ENCODE measurements around the gene BCL2A1.

BCL2A1 gene

GRCh38 chr15:79933231-79933630, 37.8 kb downstream of the BCL2A1 start:
- no peak overlapping the region for H3K4me3 ChIP-seq (ENCODE audit: insufficient read depth, low read length, poor library complexity, severe bottlenecking)
- H3K36me3 ChIP-seq (ENCODE audit: low read length): no peaks in the 10 kb centered on the region
- no peak overlapping the region for H3K9ac ChIP-seq (ENCODE audit: low read length)
- no peaks in the 10 kb centered on the region for H3K9me3 ChIP-seq (ENCODE audit: insufficient read depth, low read length)
- no peak overlapping the region for H2AFZ ChIP-seq (ENCODE audit: low read depth, low read length, severe bottlenecking)
- no peak overlapping the region for H3K4me2 ChIP-seq (ENCODE audit: low read depth, low read length, poor library complexity, severe bottlenecking)
- H4K20me1 ChIP-seq (ENCODE audit: low read depth, low read length): no peaks in the 10 kb centered on the region
- no peaks in the 10 kb centered on the region for H3K9me2 ChIP-seq (replicated peaks; ENCODE audit: insufficient read depth, low read length)
- H3K27me3 ChIP-seq (ENCODE audit: low read length): 0 out of 2 replicates have a peak, but pooled peaks cover 3% of the 10 kb centered on the region
- no peaks in the 10 kb centered on the region for H3F3A ChIP-seq (ENCODE audit: insufficient read depth)
- no peak overlapping the region for H3K27ac ChIP-seq (ENCODE audit: low read depth, low read length)
- no peak for TF ChIP-seq EZH2phosphoT487 (conservative IDR thresholded peaks at IDR 0.05; ENCODE audit: low read length)
- no peak for TF ChIP-seq CTCF (IDR thresholded peaks at IDR 0.05; ENCODE audit: insufficient read depth, low read length, poor library complexity, severe bottlenecking)
- no peaks in the 10 kb centered on the region for H3K79me2 ChIP-seq (ENCODE audit: insufficient read depth, low read length)

- H3K4me3 ChIP-seq (ENCODE audit: insufficient read depth, low read length, poor library complexity, severe bottlenecking): no peak overlapping the region
- no peak overlapping the region for H3K27ac ChIP-seq (ENCODE audit: low read depth, low read length)
- H3K9me2 ChIP-seq (replicated peaks; ENCODE audit: insufficient read depth, low read length): no peaks in the 10 kb centered on the region
- no peak overlapping the region for H2AFZ ChIP-seq (ENCODE audit: low read depth, low read length, severe bottlenecking)
- no peaks in the 10 kb centered on the region for H3K36me3 ChIP-seq (ENCODE audit: low read length)
- no peak overlapping the region for H3K4me2 ChIP-seq (ENCODE audit: low read depth, low read length, poor library complexity, severe bottlenecking)
- H3K27me3 ChIP-seq (ENCODE audit: low read length): 0 out of 2 replicates have a peak, but pooled peaks cover 3% of the 10 kb centered on the region
- H4K20me1 ChIP-seq (ENCODE audit: low read depth, low read length): no peaks in the 10 kb centered on the region
- H3K9ac ChIP-seq (ENCODE audit: low read length): no peak overlapping the region
- no peaks in the 10 kb centered on the region for H3F3A ChIP-seq (ENCODE audit: insufficient read depth)
- no peaks in the 10 kb centered on the region for H3K79me2 ChIP-seq (ENCODE audit: insufficient read depth, low read length)
- H3K9me3 ChIP-seq (ENCODE audit: insufficient read depth, low read length): no peaks in the 10 kb centered on the region
- TF ChIP-seq CTCF (IDR thresholded peaks at IDR 0.05; ENCODE audit: insufficient read depth, low read length, poor library complexity, severe bottlenecking): no peak
- TF ChIP-seq EZH2phosphoT487 (conservative IDR thresholded peaks at IDR 0.05; ENCODE audit: low read length): no peak
Observed at GRCh38 chr15:79932447-79932846, 38.5 kb downstream of the BCL2A1 start.

GRCh38 chr15:79930516-79930915, 40.5 kb downstream of the BCL2A1 start:
- no peaks in the 10 kb centered on the region for H4K20me1 ChIP-seq (ENCODE audit: low read depth, low read length)
- H3K4me3 ChIP-seq (ENCODE audit: insufficient read depth, low read length, poor library complexity, severe bottlenecking): no peak overlapping the region
- no peaks in the 10 kb centered on the region for H3K79me2 ChIP-seq (ENCODE audit: insufficient read depth, low read length)
- H3K4me2 ChIP-seq (ENCODE audit: low read depth, low read length, poor library complexity, severe bottlenecking): no peak overlapping the region
- no peaks in the 10 kb centered on the region for H3K9me3 ChIP-seq (ENCODE audit: insufficient read depth, low read length)
- no peaks in the 10 kb centered on the region for H3K36me3 ChIP-seq (ENCODE audit: low read length)
- H3K9ac ChIP-seq (ENCODE audit: low read length): no peak overlapping the region
- no peaks in the 10 kb centered on the region for H3F3A ChIP-seq (ENCODE audit: insufficient read depth)
- no peak overlapping the region for H3K27ac ChIP-seq (ENCODE audit: low read depth, low read length)
- 0 out of 2 replicates have a peak, but pooled peaks cover 3% of the 10 kb centered on the region for H3K27me3 ChIP-seq (ENCODE audit: low read length)
- TF ChIP-seq EZH2phosphoT487 (conservative IDR thresholded peaks at IDR 0.05; ENCODE audit: low read length) (no peak), CTCF (IDR thresholded peaks at IDR 0.05; ENCODE audit: insufficient read depth, low read length, poor library complexity, severe bottlenecking) (no peak)
- no peak overlapping the region for H2AFZ ChIP-seq (ENCODE audit: low read depth, low read length, severe bottlenecking)
- H3K9me2 ChIP-seq (replicated peaks; ENCODE audit: insufficient read depth, low read length): no peaks in the 10 kb centered on the region

Data from SU-DHL-6 (cell line).